Nephron (organoid): ENCODE measurements around the gene GPR62.

Experiments used
- H3K27ac Mint-ChIP-seq, 3 experiments: 2 replicates each; pipeline ENCODE4 v1.8.0; 2020; ENCODE audit warnings: mixed read lengths in 3 of 3, mild to moderate bottlenecking in 2 of 3, moderate library complexity in 1 of 3
- H3K27me3 Mint-ChIP-seq: 2 replicates; pipeline ENCODE4 v1.8.0; 2021; ENCODE audit warnings: low read depth, mild to moderate bottlenecking, moderate library complexity, mixed read lengths
- H3K36me3 Mint-ChIP-seq: 2 replicates; pipeline ENCODE4 v1.8.0; 2020; ENCODE audit warnings: low read depth, mixed read lengths
- H3K4me1 Mint-ChIP-seq: 2 replicates; pipeline ENCODE4 v1.8.0; 2020; ENCODE audit warnings: mixed read lengths
- H3K4me3 Mint-ChIP-seq, 3 experiments: 2 replicates each; pipeline ENCODE4 v1.8.0; 2020; ENCODE audit warnings: mild to moderate bottlenecking in 3 of 3, mixed read lengths in 3 of 3, moderate library complexity in 2 of 3
- H3K9me3 Mint-ChIP-seq: 2 replicates; pipeline ENCODE4 v1.8.0; 2020; ENCODE audit warnings: mixed read lengths
- CTCF ChIP-seq, 3 experiments: fragments of 200-600 bp; sonication (generic); IDR thresholded peaks; one replicate each; pipeline ENCODE4 v1.5.0; 2021; ENCODE audit warnings: antibody characterized with exemption in 3 of 3; ENCODE audit not compliant: unreplicated experiment in 3 of 3

Gene GPR62

GRCh38 chr3:52006017-52006819 lies 51.0 kb downstream of the GPR62 start:
- Mint-ChIP-seq H3K4me3 (peak overlapping the region; percentile 20 to 55 (median 23)), H3K27ac (peak overlapping the region; percentile 61 to 84 (median 83)), H3K27me3 (peaks cover 14% of the 10 kb centered on the region), H3K4me1 (peaks cover 55% of the 10 kb centered on the region), H3K36me3 (no peaks in the 10 kb centered on the region), H3K9me3 (no peaks in the 10 kb centered on the region)
- TF ChIP-seq CTCF (IDR thresholded peaks at IDR 0.05; ENCODE audit: unreplicated experiment in 3 of 3) = no peak

- TF ChIP-seq CTCF (IDR thresholded peaks at IDR 0.05; ENCODE audit: unreplicated experiment in 3 of 3) = no peak
- Mint-ChIP-seq H3K4me3 (no peak overlapping the region), H3K27ac (no peak overlapping the region), H3K27me3 (peaks cover 12% of the 10 kb centered on the region), H3K36me3 (no peaks in the 10 kb centered on the region), H3K9me3 (no peaks in the 10 kb centered on the region), H3K4me1 (peaks cover 54% of the 10 kb centered on the region)
Observed at GRCh38 chr3:52006820-52007133, 51.6 kb downstream of the GPR62 start.
